SU-DHL-6 (cell line): ENCODE measurements around the gene CXCL12.

Experiments used
- H2AFZ ChIP-seq: fragments of 200-600 bp; sonication (generic); 2 replicates; pipeline ENCODE4 v1.6.1; 2014; ENCODE audit warnings: low read depth, mild to moderate bottlenecking, moderate library complexity, mixed read lengths, antibody characterized with exemption, low read length; ENCODE audit not compliant: severe bottlenecking
- H3F3A ChIP-seq: fragments of 200-600 bp; shearing (Covaris generic); 2 replicates; pipeline ENCODE4 v1.6.0; 2016; ENCODE audit warnings: antibody characterized with exemption, mild to moderate bottlenecking; ENCODE audit not compliant: insufficient read depth
- H3K27ac ChIP-seq: fragments of 200-600 bp; sonication (generic); 2 replicates; pipeline ENCODE4 v1.5.1; 2016; ENCODE audit warnings: low read depth, mild to moderate bottlenecking, low read length, moderate library complexity, mixed read lengths
- H3K27me3 ChIP-seq: fragments of 200-600 bp; sonication (generic), shearing (Covaris generic); 2 replicates; pipeline ENCODE4 v1.6.0; 2014; ENCODE audit warnings: mild to moderate bottlenecking, low read length
- H3K36me3 ChIP-seq: fragments of 200-600 bp; sonication (generic); 2 replicates; pipeline ENCODE4 v1.6.1; 2014; ENCODE audit warnings: mild to moderate bottlenecking, low read length, mixed read lengths
- H3K4me2 ChIP-seq: fragments of 300-600, 200-600 bp; shearing (Covaris generic), sonication (generic); 2 replicates; pipeline ENCODE4 v1.6.0; 2014; ENCODE audit warnings: low read length, low read depth, mild to moderate bottlenecking; ENCODE audit not compliant: poor library complexity, severe bottlenecking
- H3K4me3 ChIP-seq: fragments of 200-600 bp; sonication (generic); 2 replicates; pipeline ENCODE4 v1.5.1; 2014; ENCODE audit warnings: antibody characterized with exemption, low read length, mild to moderate bottlenecking, mixed read lengths; ENCODE audit not compliant: insufficient read depth, poor library complexity, severe bottlenecking
- H3K79me2 ChIP-seq: fragments of 200-600 bp; sonication (generic); 2 replicates; pipeline ENCODE4 v1.6.1; 2014; ENCODE audit warnings: mild to moderate bottlenecking, low read length, moderate library complexity; ENCODE audit not compliant: insufficient read depth
- H3K9ac ChIP-seq: fragments of 200-600 bp; sonication (generic); 2 replicates; pipeline ENCODE4 v1.7.0; 2014; ENCODE audit warnings: mild to moderate bottlenecking, low read length
- H3K9me2 ChIP-seq: fragments of 200-600 bp; sonication (generic); replicated peaks from 2 replicates; pipeline ENCODE4 v1.6.1; 2014; ENCODE audit warnings: low read length; ENCODE audit not compliant: insufficient read depth
- H3K9me3 ChIP-seq: fragments of 200-600 bp; sonication (generic); 2 replicates; pipeline ENCODE4 v1.6.1; 2014; ENCODE audit warnings: low read length, mixed read lengths; ENCODE audit not compliant: insufficient read depth
- H4K20me1 ChIP-seq: fragments of 200-600 bp; sonication (generic); 2 replicates; pipeline ENCODE4 v1.6.1; 2014; ENCODE audit warnings: low read depth, mild to moderate bottlenecking, antibody characterized with exemption, low read length, moderate library complexity, mixed read lengths
- CTCF ChIP-seq: fragments of 200-600 bp; sonication (generic); IDR thresholded peaks from one replicate; pipeline ENCODE4 v1.5.1; 2017; ENCODE audit warnings: antibody characterized with exemption, mild to moderate bottlenecking, low read length, moderate library complexity; ENCODE audit not compliant: insufficient read depth, poor library complexity, severe bottlenecking
- EZH2phosphoT487 ChIP-seq: fragments of 200-600 bp; sonication (generic), shearing (Covaris generic); conservative IDR thresholded peaks from 2 replicates; pipeline ENCODE4 v1.6.1; 2018; ENCODE audit warnings: mild to moderate bottlenecking, antibody characterized with exemption, low read length, moderate library complexity, mixed read lengths

Gene CXCL12

GRCh38 chr10:44385026-44385695, at the start of gene CXCL12:
Gene CXCL12 (minus strand): TSS chr10:44385097. CDS start chr10:44385005, 92 bp downstream.
- no peaks in the 10 kb centered on the region for H3K79me2 ChIP-seq
- H3K36me3 ChIP-seq = no peaks in the 10 kb centered on the region
- no peaks in the 10 kb centered on the region for H3F3A ChIP-seq
- H3K9me2 ChIP-seq = no peaks in the 10 kb centered on the region
- no peak within 1 kb of the TSS for H3K4me3 ChIP-seq
- no peak within 1 kb of the TSS for H3K9ac ChIP-seq
- no peak within 1 kb of the TSS for H3K27ac ChIP-seq
- H3K4me2 ChIP-seq = no peak within 1 kb of the TSS
- no peaks in the 10 kb centered on the region for H3K9me3 ChIP-seq
- no peak within 1 kb of the TSS for H2AFZ ChIP-seq
- no peaks in the 10 kb centered on the region for H4K20me1 ChIP-seq
- no peaks in the 10 kb centered on the region for H3K27me3 ChIP-seq
- TF ChIP-seq CTCF = no peak
- no peak for TF ChIP-seq EZH2phosphoT487

- no peaks in the 10 kb centered on the region for H3F3A ChIP-seq
- no peak overlapping the region for H2AFZ ChIP-seq
- H3K4me3 ChIP-seq = no peak overlapping the region
- no peak overlapping the region for H3K27ac ChIP-seq
- H3K9me2 ChIP-seq = no peaks in the 10 kb centered on the region
- no peaks in the 10 kb centered on the region for H3K79me2 ChIP-seq
- H3K9me3 ChIP-seq = no peaks in the 10 kb centered on the region
- no peak overlapping the region for H3K4me2 ChIP-seq
- no peaks in the 10 kb centered on the region for H3K27me3 ChIP-seq
- H3K36me3 ChIP-seq = no peaks in the 10 kb centered on the region
- H4K20me1 ChIP-seq = no peaks in the 10 kb centered on the region
- H3K9ac ChIP-seq = no peak overlapping the region
- TF ChIP-seq EZH2phosphoT487 (no peak), CTCF (no peak)
Measured at GRCh38 chr10:44427479-44427878, 42.6 kb upstream of the CXCL12 start.

GRCh38 chr10:44427037-44427436, 42.1 kb upstream of the CXCL12 start:
- H3K27me3 ChIP-seq = no peaks in the 10 kb centered on the region
- no peak overlapping the region for H3K9ac ChIP-seq
- H3K9me3 ChIP-seq = no peaks in the 10 kb centered on the region
- no peaks in the 10 kb centered on the region for H3K36me3 ChIP-seq
- H3K27ac ChIP-seq = no peak overlapping the region
- no peak overlapping the region for H2AFZ ChIP-seq
- H3K4me2 ChIP-seq = no peak overlapping the region
- TF ChIP-seq EZH2phosphoT487 = no peak
- H3K9me2 ChIP-seq = no peaks in the 10 kb centered on the region
- H3K4me3 ChIP-seq = no peak overlapping the region
- H3F3A ChIP-seq = no peaks in the 10 kb centered on the region
- H4K20me1 ChIP-seq = no peaks in the 10 kb centered on the region
- H3K79me2 ChIP-seq = no peaks in the 10 kb centered on the region

GRCh38 chr10:44426247-44427034, 41.5 kb upstream of the CXCL12 start:
- Histone ChIP-seq H3K9me3 (no peaks in the 10 kb centered on the region), H3K36me3 (no peaks in the 10 kb centered on the region), H3K27me3 (no peaks in the 10 kb centered on the region), H3F3A (no peaks in the 10 kb centered on the region), H3K9me2 (no peaks in the 10 kb centered on the region), H2AFZ (no peak overlapping the region), H3K4me3 (no peak overlapping the region), H4K20me1 (no peaks in the 10 kb centered on the region), H3K9ac (no peak overlapping the region), H3K79me2 (no peaks in the 10 kb centered on the region), H3K4me2 (no peak overlapping the region), H3K27ac (no peak overlapping the region)
- TF ChIP-seq EZH2phosphoT487 = no peak
